HEK293 (cell line): Measurements from ENCODE around the gene RPL12.

Source experiments
- CTCF ChIP-seq: fragments of 450-650 bp; formaldehyde crosslinking; IDR thresholded peaks from 2 replicates; pipeline ENCODE4 v1.5.1; 2016; ENCODE audit warnings: missing biosample characterization, missing genetic modification characterization
- GLIS2 ChIP-seq: fragments of 450-650 bp; formaldehyde crosslinking; IDR thresholded peaks from 2 replicates; pipeline ENCODE4 v1.5.1; 2016; ENCODE audit warnings: missing biosample characterization, missing genetic modification characterization
- YY1 ChIP-seq: fragments of 450-650 bp; formaldehyde crosslinking; IDR thresholded peaks from 2 replicates; pipeline ENCODE4 v1.5.1; 2018; ENCODE audit warnings: missing biosample characterization, missing genetic modification characterization
- ZNF501 ChIP-seq: fragments of 450-650 bp; formaldehyde crosslinking; IDR thresholded peaks from 2 replicates; pipeline ENCODE4 v1.5.1; 2016; ENCODE audit warnings: missing biosample characterization, missing genetic modification characterization
- ZNF560 ChIP-seq: fragments of 450-650 bp; formaldehyde crosslinking; IDR thresholded peaks from 2 replicates; pipeline ENCODE4 v1.5.1; 2017; ENCODE audit warnings: missing biosample characterization, missing genetic modification characterization, borderline replicate concordance

GRCh38 chr9:127418037-127418471, 33.2 kb downstream of the RPL12 start:
- TF ChIP-seq CTCF (tag by site-specific recombination) (0 out of 2 replicates have a peak, but pooled peaks have one; percentile 17), YY1 (tag by site-specific recombination) (no peak), ZNF560 (tag by site-specific recombination) (no peak), ZNF501 (tag by site-specific recombination) (no peak), GLIS2 (tag by site-specific recombination) (no peak)
